Heart left ventricle (tissue), 16 donors: Measurements from ENCODE around the gene SEMA6A. TPM values are rescaled to one million over a fixed set of nuclear protein-coding genes. Genes with fewer than 3 reads are reported as not detected.

ENCODE experiments used
- ATAC-seq, 4 donors: fragments of 200-7000 bp; cut with Tn5 transposase; one replicate each; pipeline ENCODE4 v1.9.1; 2020 to 2022; ENCODE audit warnings: moderate library complexity in 4 of 4, mild to moderate bottlenecking in 3 of 4, moderate number of reproducible peaks in 1 of 4
- DNase-seq, 5 donors: peaks; one replicate each; pipeline ENCODE4 v3.0.0-alpha.2; 2020
- H3K27ac ChIP-seq, 12 donors: fragments of 200-600 bp; sonication (generic) in 4 of 12; one replicate each; pipeline versions ENCODE4 v1.5.0 to v1.8.0; 2016 to 2022; ENCODE audit warnings: mild to moderate bottlenecking in 2 of 12
- H3K27me3 ChIP-seq, 9 donors: fragments of 200-600 bp; sonication (generic) in 2 of 9; one replicate each; pipeline versions ENCODE4 v1.5.1 to v1.8.0; 2016 to 2022; ENCODE audit warnings: mild to moderate bottlenecking in 3 of 9
- H3K36me3 ChIP-seq, 9 donors: fragments of 200-600 bp; sonication (generic) in 2 of 9; one replicate each; pipeline versions ENCODE4 v1.5.0 to v1.8.0; 2018 to 2022; ENCODE audit warnings: mild to moderate bottlenecking in 2 of 9
- H3K4me1 ChIP-seq, 12 donors: fragments of 200-600 bp; sonication (generic) in 4 of 12; one replicate each; pipeline versions ENCODE4 v1.5.0 to v1.8.0; 2016 to 2022; ENCODE audit warnings: mild to moderate bottlenecking in 3 of 12
- H3K4me3 ChIP-seq, 12 donors: fragments of 200-600 bp; sonication (generic) in 4 of 12; one replicate each; pipeline versions ENCODE4 v1.5.0 to v1.8.0; 2017 to 2022; ENCODE audit warnings: mild to moderate bottlenecking in 9 of 12, moderate library complexity in 4 of 12
- H3K9me3 ChIP-seq, 12 donors: fragments of 200-600 bp; sonication (generic) in 4 of 12; one replicate each; pipeline versions ENCODE4 v1.5.0 to v1.8.0; 2016 to 2022; ENCODE audit warnings: mild to moderate bottlenecking in 1 of 12
- CTCF ChIP-seq, 12 donors: fragments of 200-600 bp; sonication (generic) in 4 of 12; IDR thresholded peaks; one replicate each; pipeline versions ENCODE4 v1.5.0 to v1.8.0; 2018 to 2022; ENCODE audit warnings: antibody characterized with exemption in 12 of 12, mild to moderate bottlenecking in 5 of 12
- POLR2A ChIP-seq, 2 donors: fragments of 450-650 bp; IDR thresholded peaks; one replicate each; pipeline ENCODE4 v1.6.1; 2017; ENCODE audit warnings: antibody characterized with exemption in 2 of 2, mild to moderate bottlenecking in 2 of 2, moderate library complexity in 2 of 2
- WGBS, 4 donors: extraction: QIAGEN DNeasy Blood & Tissue Kit in 2 of 4; methylation state at CpG; one replicate each; pipeline versions ENCODE4 v1.1.5 to v1.1.7; 2013 to 2018; 5-methylcytosine and 5-hydroxymethylcytosine counted together
- intact Hi-C, 10 donors: fragments of 100-400 bp; cut with DNase I; formaldehyde crosslinking; loops; one replicate each; pipeline versions ENCODE4 v1.11.1 to v1.14.2; 2022
- polyA plus RNA-seq, 2 donors: library from polyadenylated mRNA; stranded (reverse); fragments of 200-250 nt; gene quantifications; one replicate each; pipeline ENCODE4 v1.2.3, GENCODE V29; 2013
- total RNA-seq, 9 donors: library from RNA; depleted of rRNA in 2 of 9; stranded (reverse); fragments of >200 nt in 2 of 9; fragmentation: NEBNext Ultra II Directional in 3 of 9; extraction: Animal tissue kit (Norgen Biotek cat#: 25700) in 3 of 9; gene quantifications; one replicate each; pipeline versions ENCODE4 v1.1.0 to v1.2.4, GENCODE V29; 2016 to 2023
- donor health status: ischemic (EF 13 %, LVEDD 7.1; RV severe dilation, severe dysfunction).
- donor health status: healthy with polysubstance abuse.
- donor health status: DM: no; HTN: yes; CAD: no.
- donor health status: DM: no; HTN: no; CAD: no.
- donor health status: ischemic (EF 25% LVEDD 6.9; RV normal size, moderate dysfunction).
- donor health status: ischemic (EF 25% LVEDD 5.7; RV mildly dilated, moderate dysfunction).
- donor health status: healthy.
- donor health status: DM: yes; HTN: yes; CAD: no.
- donor health status: ischemic (EF 35%, LVEDD 5.7; RV mildly dilated, moderate dysfunction).
- donor health status: nonischemic (EF 11% LVEDD 7.7; RV severe dilation, severe dysfunction).
- donor health status: DM: yes; HTN: yes; CAD: no.
- donor health status: PGD.
- donor health status: ischemic (EF 29% LVEDD 5.4; RV normal size, mild dysfunction).
- donor health status: nonischemic (EF 23%, LVEDD 6.1; RV moderate dilation, normal function).

The SEMA6A gene
- total and polyA plus RNA-seq, 11 donors, result 2.2 to 12.7 (median 6.3) TPM

DNA sequence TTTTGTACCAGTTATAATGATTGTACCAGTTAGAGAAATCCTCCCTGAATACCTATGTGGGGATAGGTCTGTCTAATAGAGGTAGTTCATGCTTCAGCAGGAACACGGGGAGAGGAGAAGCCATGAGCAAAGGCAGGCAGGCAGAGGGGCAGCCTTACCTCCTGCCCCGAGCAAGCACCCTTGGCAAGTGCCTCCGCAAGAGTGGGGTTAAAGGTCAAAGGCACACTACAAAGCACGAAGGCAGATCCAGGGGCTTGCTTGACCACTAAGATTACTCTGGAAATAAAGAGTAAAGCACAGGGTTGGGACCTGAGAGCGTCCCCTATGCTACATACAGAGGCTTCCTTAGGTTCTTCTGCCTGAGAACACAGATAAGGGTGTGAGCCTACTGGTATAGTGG is 100.9 kb downstream of the SEMA6A start:
- TF ChIP-seq POLR2A (IDR thresholded peaks at IDR 0.05) (no peak), CTCF (IDR thresholded peaks at IDR 0.05) (no peak)
- ATAC-seq, result no peak

DNA sequence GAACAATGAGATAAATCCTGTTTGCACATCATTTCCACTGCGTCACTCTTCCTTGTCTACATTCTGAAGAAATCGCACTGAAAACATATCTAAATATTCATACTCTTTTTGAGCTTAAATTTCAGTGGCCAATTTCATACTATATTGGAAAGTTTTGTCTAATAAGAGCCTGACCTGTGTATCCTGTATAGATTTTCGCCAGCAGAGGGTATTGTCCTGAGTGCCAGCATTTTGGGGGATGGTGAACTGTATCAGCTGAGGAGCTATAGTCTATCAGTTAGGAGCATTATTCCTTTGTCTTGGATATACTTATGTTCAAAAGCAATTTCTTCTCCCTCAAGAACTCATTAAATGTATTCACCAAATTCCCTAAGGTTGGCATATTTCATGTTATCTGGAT is 102.3 kb downstream of the SEMA6A start:
- no peak overlapping the region for H3K27ac ChIP-seq
- H3K27me3 ChIP-seq, result no peaks in the 10 kb centered on the region
- intact Hi-C loops, result no loop called here
- TF ChIP-seq CTCF (IDR thresholded peaks at IDR 0.05) (no peak), POLR2A (IDR thresholded peaks at IDR 0.05) (no peak)
- peaks cover 0 to 38% (median 10%) of the 10 kb centered on the region in 9 donors for H3K36me3 ChIP-seq
- no peak for DNase-seq
- H3K4me1 ChIP-seq, result peaks cover 0 to 2% (median 0%) of the 10 kb centered on the region in 12 donors
- ATAC-seq, result no peak
- WGBS, 4 donors, result 95 to 97% (median 96%) methylated on average over 3 of the region's 3 CpGs
- peaks cover 0 to 14% (median 6%) of the 10 kb centered on the region in 12 donors for H3K9me3 ChIP-seq
- no peak overlapping the region for H3K4me3 ChIP-seq

More for the DNA sequence above, 100.9 kb downstream of the SEMA6A start:
- Histone ChIP-seq H3K9me3 (peaks cover 0 to 17% (median 7%) of the 10 kb centered on the region in 12 donors), H3K36me3 (peaks cover 0 to 43% (median 12%) of the 10 kb centered on the region in 9 donors), H3K27me3 (no peaks in the 10 kb centered on the region), H3K4me3 (no peak overlapping the region), H3K27ac (no peak overlapping the region), H3K4me1 (peaks cover 0 to 5% (median 0%) of the 10 kb centered on the region in 12 donors)
- intact Hi-C loops, result no loop called here
- WGBS, 4 donors, result 79 to 93% (median 92%) methylated on average over 5 of the region's 5 CpGs
- DNase-seq, result no peak

GRCh38 chr5:116469631-116470030 is 105.0 kb downstream of the SEMA6A start:
- TF ChIP-seq POLR2A (IDR thresholded peaks at IDR 0.05) (no peak), CTCF (IDR thresholded peaks at IDR 0.05) (no peak)
- intact Hi-C loops, result no loop called here
- peaks cover 0 to 4% (median 0%) of the 10 kb centered on the region in 12 donors for H3K9me3 ChIP-seq
- peaks cover 0 to 5% (median 0%) of the 10 kb centered on the region in 12 donors for H3K4me1 ChIP-seq
- DNase-seq (no peak), ATAC-seq (no peak)
- no peaks in the 10 kb centered on the region for H3K27me3 ChIP-seq
- H3K27ac ChIP-seq, result no peak overlapping the region
- WGBS, 4 donors, result 63 to 64% (median 63%) methylated on average over 3 of the region's 3 CpGs
- H3K4me3 ChIP-seq, result no peak overlapping the region
- H3K36me3 ChIP-seq, result peaks cover 0 to 32% (median 8%) of the 10 kb centered on the region in 9 donors

- DNase-seq, result no peak
- ATAC-seq, result no peak
- TF ChIP-seq POLR2A (IDR thresholded peaks at IDR 0.05) (no peak), CTCF (IDR thresholded peaks at IDR 0.05) (no peak)
- H3K4me1 ChIP-seq, result peaks cover 0 to 5% (median 0%) of the 10 kb centered on the region in 12 donors
- H3K4me3 ChIP-seq, result no peak overlapping the region
- intact Hi-C loops, result no loop called here
- no peak overlapping the region for H3K27ac ChIP-seq
- H3K27me3 ChIP-seq, result no peaks in the 10 kb centered on the region
- peaks cover 0 to 32% (median 9%) of the 10 kb centered on the region in 9 donors for H3K36me3 ChIP-seq
- H3K9me3 ChIP-seq, result peaks cover 0 to 4% (median 0%) of the 10 kb centered on the region in 12 donors
- 88 to 93% (median 92%) methylated on average over 2 of the region's 2 CpGs for WGBS, 4 donors
Measured at GRCh38 chr5:116468583-116468982, 106.0 kb downstream of the SEMA6A start.
